ENCODE measurements around the gene ESPNL.
A peak's percentile ranks its signal among the peaks of the same experiment; 100 is the strongest.

ESPNL gene

DNA sequence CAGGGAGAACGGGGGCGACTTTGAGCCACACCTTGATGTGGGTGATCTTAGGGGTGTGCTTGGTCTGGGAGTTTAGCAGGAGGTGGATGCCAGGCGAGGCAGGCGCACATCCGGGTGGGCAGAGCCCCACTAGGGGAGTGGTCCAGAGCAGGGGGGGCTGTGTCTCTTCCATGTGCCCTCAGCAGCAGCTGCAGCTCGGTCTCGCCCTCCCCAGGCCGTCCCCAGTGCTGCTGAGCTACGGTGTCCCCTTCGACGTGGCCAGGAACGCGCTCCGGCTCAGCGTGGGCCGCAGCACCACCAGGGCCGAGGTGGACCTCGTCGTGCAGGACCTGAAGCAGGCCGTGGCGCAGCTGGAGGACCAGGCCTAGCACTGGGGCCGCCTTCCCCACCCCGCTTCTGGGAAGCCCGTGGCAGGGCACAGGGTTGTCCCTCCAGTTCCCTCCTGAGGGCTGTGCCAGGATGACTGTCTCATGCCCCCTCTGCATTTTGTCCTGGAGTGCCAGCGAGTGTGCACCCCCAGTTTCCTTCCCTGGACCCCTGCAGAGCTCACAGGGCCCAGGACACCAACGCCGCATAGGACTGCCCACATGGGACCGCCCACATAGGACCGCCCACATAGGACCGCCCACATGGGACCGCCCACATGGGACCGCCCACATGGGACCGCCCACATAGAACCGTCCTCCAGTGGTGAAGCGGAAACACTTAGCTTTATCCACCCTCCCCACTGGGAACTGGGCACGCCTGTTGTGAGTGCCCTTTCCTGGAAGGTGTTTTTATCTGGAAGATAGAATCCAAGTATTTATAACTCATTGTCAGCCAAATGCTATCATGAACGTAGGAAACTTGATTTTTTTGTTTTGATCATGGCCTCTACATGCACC lies 1.9 kb upstream of the ESPNL start:
- peak; percentile 92 for DNase-seq (ENCODE audit: low spot score)

DNA sequence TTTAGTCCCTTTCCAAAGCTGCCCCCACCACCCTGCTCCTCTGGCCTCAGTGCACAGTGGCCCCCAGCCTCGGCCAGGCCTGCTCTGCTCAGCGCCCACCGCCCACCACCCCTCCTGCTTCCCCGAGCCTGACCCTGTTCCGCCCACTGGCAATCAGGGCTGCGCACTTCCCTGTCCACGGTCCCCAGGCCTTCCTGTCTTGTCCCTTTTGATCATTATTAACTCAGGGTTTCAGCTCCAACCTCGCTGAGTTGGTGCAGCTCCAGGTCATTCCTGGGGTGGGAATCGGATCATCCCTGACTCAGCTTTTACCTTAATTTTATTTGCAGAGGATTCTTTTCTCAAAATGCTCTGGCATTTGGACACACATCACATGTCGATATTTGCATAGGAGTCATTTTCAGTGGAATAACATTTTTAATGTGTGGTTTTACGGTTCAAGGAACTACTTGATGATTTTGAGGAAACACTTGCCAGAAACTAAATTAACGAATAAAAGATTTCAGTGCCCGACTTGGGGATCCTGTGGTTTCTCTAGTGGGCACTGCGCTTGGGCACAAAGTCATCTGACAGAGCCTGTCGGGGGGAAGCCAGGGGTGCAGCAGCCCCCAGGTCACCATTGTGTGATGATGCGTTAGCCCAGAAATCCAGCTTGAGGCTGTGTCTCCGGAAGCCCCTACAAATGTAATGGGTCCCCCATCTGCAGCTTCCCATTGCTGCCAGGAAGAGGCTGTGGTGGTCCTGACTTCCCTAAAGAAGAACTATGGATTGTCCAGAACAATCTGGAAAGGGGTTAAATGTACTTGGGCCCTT lies 1.0 kb upstream of the ESPNL start:
- DNase-seq (ENCODE audit: low spot score) = no peak

DNA sequence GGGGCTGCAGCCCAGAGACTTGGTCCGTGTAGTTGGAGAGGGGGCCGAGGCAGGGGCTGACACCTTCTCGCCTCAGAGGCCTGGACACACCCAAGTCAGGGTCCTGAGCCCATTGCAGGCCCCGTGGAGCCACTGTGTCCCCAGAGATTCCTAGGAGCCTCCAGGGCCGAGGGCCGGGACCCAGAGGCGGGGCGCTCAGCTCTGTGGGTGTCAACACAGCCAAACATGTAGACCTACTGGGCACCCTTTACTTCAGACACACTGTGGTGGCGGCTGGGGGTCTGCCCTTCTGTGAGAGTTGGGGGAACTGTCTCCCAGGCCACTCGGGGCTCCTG lies 459 bp upstream of the ESPNL start:
- no peak for DNase-seq (ENCODE audit: low spot score)

DNA sequence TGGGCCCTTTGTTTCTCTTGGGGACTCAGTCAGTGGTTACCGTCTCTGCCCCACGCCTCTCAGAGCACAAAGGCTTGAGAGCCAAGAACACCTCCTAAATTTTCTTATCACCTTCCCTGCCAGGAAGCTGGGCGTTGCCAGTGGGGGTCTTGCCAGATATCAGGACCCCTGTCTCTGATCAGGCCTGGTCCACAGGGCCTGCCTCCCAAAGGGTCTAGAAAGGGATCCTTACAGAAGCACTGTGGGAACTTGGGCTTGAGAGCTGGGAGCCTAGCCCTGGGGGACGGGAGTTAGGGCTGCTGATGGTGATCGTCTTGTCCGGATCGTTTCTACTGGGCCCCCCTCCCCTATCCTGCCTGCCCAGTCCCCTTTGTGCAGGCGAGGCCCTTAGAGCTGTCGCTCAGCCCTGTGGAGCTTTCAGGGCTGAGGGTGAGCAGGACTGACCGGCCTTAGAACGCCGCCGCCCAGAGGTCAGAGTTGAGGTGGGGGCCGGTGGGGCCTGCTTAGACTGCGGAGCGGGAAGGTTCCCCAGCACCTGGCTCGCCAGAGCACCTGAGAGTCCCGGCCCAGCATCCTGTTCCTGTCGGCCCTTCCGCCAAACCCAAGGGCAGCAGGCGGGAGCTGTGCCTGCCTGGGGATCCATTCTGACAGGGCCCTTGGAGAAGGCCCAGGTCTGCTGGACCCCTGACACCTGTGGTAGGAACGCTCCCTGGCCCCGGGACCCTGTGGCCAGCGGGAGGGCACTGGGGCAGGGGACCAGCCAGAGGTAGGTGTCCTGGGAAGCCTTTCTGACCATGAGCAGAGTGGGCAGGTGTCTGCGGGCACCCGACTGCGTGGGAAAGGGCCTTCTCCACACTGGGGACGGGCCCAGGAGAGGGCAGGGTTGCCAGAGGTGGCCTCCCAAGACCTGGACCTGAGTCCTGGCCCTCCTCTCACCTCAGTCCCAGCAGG lies 956 bp downstream of the ESPNL start:
- no peak for DNase-seq (ENCODE audit: low spot score)

DNA sequence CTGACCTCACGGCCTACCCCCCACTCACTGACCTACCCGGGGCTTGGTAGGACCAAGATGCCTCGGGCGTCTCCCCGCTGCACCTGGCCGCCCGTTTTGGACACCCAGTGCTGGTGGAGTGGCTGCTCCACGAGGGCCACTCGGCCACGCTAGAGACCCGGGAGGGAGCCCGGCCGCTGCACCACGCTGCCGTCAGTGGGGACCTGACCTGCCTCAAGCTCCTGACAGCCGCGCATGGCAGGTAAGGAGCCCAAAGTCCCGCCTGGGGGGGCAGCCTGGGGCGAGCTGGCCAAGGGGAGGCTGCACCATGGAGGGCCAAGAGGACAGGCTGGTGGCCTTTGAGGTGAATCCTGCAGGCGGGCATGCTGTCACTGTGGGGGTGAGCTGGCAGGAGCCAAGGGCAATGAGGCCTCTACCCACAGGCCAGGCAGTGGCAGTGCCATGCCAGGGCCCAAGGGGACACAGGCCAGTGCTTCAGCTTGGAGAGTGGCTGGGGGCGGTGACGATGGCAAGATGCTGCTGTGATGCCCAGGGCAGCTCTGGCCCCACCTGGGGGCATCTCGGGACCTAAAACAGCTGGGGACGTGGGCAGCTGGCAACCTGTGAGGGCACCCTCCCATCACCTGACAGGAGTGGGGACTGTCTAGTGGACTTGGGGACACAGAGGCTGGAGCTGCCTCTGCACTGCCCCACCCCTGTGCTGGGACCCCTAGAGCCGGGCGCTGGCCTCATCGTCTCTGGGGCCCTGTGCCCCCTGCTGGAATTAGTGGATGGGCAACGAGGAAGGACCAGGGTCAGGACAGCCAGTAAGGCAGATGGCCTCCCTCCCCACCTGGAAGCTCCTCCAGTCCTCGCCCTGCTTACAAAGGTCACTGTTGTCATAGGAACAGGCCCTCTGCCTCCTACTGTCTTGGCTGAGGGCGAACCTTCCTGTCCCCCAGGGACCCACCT lies 2.0 kb downstream of the ESPNL start:
- no peak for DNase-seq (ENCODE audit: low spot score)

DNA sequence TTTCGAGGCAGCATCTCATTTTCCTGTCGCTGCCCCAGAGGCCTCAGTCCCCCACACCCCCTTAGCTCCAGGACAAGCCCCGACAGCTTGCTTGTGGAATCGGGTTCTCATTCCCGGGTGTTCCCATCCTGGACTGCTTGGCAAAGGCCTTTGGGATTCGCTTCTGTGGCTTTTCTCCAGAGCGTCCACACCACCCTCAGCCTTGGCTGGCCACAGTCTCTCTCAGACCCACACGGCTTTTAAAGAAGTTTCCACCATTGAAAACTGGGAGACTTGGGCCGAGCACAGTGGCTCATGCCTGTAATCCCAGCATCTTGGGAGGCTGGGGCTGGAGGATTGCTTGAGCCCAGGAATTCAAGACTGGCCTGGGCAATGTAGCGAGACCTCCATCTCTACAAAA lies 2.7 kb downstream of the ESPNL start:
- DNase-seq (ENCODE audit: low spot score) = no peak

DNA sequence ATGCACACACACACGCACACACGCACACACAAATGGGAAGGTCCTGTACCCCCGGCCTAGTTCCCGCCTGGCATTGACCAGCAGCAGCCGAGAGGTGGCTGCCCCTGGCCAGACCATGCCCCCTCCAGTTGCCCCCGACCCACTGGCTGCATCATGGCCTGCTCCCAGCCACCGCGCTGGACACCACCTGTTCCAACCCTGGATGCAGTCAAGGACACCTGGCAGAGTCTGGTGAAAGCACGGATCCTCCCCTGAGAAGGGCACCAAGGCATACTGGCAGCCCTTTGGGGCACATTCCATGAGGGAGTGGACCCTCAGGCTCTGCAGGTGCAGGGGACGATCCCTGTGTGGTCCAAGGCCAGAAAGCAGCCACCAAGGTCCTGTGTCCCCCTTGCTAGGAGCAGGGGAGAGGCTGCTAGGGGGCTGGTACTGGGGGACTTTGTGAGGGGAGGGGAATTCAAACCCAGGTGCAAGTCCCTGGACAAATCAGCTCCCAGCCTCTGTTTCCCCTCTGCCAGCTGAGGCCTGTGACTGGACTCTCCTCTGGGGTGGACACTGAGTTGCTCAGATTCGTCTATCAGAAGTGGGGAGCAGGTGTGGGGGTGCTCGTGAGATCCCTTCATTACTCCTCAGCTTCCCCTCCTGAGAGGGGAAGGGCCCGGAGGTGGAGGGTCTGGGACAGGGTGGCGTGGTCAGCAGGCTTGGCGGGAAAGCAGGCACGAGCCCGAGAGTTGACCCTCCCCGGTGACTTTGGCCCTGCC lies 3.5 kb downstream of the ESPNL start:
- DNase-seq (ENCODE audit: low spot score) = no peak

DNA sequence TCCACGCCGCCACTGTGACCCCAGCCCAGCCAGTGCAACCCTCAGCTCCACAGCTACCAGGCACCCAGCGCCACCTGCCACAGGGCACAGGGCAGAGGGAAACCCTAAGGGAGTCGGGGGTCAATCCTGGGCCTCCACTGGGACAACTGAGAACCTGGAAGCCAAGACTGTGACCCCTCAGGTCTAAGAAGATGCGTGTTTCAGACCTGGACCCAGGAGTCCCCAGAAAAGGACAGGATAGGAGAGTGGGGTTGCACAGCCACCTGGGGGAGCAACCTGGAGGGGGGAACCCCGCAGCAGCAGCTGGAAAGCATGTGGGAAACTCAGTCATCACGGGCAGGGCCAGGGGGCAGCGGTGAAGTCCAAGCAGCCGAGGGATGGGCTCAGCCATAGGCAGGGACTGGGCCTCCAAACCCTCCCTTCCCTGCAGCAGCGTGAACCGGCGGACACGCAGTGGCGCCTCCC lies 4.1 kb downstream of the ESPNL start:
- DNase-seq (ENCODE audit: low spot score) = no peak

DNA sequence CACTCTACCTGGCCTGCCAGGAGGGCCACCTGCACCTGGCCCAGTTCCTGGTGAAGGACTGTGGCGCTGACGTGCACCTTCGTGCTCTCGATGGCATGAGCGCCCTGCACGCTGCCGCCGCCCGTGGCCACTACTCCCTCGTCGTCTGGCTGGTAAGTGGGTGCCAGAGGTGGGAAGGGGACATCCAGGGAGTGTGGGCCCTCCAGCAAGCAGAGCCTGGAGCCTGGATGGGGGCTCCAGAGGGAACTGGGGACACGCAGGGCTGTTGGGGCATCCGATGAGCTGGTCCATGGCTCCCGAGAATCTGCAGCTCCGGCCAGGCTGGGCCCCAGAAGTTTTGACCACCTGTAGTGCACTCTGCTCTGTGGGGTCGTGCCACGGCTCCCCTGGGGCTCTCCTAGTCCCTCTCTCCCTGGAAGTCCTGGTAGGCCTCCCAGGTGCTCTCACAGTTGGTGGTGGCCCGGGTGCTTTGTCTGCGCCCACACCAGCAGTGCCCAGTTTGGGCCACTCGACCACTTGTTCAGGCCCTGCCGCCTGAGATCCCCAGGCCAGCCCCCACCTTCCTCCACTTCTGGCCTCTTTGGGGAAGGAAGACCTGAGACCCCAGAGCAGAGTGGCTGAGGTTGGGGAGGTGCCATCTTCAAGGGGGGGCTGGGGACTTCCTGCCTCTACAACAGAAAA lies 4.7 kb downstream of the ESPNL start:
- no peak for DNase-seq (ENCODE audit: low spot score)

DNA sequence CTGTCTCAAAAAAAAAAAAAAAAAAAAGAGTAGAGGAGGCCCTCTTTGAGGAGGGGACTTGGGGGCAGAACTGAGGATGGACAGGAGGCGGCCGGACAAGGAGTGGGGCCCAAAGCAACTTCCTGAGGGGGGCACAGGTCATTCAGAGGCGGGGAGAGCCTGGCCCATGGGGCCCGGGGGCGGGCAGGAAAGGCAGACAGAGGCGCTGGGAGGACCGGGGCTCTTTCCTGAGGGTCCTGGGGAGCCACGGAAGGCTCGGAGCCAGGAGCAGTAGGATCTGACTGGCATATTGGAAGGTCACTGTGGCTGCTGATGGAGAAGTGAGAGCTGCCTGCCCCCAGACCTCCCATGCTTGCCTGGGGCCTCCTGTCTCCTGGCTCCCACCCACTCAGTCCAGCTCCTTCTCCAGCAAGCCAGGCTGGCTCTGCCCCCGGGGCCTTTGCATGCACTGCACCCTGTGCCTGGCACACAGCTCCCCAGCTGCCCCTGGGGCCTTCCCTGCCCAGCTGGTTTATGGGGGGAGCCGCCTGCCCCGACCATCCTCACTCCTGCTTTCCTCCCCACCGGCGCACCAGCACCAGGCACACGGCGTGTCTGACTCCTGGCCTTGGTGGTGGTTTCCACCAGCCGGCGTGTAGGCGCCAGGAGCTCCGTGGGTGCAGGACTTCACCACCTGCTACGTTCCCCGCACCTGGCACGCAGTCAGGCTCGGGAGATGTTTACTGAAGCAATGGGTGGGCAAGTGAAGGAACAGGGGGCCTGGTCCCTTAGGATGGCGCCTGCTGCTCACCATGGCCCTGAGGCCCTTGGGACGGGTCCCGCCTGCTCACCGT lies 5.6 kb downstream of the ESPNL start:
- no peak for DNase-seq (ENCODE audit: low spot score)

DNA sequence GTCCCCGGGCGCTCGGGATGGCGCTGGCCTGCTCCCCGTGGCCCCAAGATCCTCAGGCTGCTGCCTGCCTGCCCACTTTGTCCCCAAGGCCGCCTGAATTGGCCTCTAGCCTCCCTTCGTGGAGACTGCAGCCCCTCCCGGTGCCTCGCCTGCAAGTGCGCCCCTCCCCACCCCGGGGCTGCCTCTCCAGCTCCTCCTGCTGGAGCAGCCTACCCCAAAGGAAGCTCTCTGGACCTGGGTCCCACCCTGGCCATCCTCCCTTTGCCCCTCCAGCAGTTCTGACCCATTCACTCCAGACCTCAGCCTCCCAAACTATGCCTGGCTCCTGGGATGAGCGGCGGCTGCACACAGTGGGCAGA lies 6.2 kb downstream of the ESPNL start:
- DNase-seq (ENCODE audit: low spot score) = no peak

DNA sequence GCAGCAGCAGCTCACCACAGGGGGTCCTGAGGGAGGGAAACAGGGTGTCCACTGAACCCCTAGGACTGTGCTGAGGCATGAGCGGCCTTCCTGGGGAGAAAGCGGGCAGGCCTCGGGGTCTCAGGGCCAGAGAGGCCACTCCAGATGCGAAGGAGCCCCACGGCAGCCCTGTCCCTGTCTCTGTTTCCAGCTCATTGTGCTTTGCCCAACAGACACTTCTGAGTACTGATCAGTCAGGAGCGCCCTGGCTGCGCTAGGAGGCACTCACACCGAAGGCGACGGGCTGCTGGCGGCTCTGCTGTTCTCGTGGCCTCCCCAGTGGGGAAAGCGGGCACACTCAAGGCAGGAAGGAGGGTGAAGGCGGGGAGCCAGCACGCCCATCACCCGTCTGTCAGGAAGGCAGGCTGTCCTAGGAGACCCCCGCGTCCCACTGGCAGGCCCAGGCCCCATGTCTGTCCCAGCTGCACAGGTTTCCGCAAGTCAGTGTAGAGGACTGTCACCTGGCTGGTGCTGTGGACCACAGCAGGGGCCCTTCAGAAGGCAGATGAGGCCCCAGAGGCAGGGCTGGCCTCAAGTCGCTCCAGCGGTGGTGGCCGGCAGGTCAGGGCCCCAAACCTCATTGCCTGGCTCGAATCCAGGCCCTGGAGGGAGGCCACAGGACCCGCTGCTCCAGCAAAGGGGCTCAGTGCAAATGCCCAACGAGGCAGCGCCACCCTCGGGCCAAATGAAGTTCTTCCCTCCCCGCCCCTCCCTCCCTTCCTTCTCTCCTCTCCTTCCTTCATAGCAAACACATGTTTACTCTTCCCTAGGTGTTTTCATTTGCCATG lies 6.8 kb downstream of the ESPNL start:
- DNase-seq (ENCODE audit: low spot score) = no peak

DNA sequence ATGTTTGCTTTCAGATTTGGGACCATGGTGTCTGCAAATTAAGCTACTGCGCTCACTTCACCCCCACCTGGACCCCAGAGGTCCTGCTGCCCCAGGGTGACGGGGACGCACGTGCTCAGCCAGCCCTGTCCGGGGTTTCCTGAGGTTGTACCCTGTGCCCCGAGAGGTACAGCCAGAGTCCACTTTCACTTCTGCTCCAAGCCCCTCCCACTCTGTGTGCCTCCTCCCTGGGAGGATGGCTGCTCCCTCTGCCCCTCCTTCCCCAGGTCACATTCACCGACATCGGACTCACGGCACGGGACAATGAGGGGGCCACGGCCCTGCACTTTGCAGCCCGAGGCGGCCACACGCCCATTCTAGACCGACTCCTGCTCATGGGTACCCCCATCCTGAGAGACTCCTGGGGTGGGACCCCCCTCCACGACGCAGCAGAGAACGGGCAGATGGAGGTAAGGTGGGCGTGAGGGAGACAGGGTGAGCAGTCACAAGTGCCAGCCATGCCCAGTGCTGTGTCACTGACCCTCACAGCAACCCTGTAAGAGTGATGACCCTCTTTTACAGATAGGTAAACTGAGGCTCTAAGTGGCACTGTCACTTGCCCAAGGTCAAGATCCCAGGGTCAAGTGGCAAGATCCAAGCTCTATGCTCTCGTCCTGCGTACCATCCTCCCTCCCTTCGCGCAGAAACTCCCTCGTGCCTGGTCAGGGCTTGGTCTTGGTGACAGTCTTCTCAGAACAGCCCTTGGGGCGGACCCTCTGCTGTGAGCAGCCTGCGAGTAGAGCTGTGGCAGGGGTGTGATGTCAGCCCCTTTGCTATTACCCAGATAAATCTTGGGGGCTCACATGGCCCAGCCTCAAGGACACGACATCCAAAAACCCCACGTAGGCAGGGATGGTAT lies 7.6 kb downstream of the ESPNL start:
- peak; percentile 85 for DNase-seq (ENCODE audit: low spot score)

DNA sequence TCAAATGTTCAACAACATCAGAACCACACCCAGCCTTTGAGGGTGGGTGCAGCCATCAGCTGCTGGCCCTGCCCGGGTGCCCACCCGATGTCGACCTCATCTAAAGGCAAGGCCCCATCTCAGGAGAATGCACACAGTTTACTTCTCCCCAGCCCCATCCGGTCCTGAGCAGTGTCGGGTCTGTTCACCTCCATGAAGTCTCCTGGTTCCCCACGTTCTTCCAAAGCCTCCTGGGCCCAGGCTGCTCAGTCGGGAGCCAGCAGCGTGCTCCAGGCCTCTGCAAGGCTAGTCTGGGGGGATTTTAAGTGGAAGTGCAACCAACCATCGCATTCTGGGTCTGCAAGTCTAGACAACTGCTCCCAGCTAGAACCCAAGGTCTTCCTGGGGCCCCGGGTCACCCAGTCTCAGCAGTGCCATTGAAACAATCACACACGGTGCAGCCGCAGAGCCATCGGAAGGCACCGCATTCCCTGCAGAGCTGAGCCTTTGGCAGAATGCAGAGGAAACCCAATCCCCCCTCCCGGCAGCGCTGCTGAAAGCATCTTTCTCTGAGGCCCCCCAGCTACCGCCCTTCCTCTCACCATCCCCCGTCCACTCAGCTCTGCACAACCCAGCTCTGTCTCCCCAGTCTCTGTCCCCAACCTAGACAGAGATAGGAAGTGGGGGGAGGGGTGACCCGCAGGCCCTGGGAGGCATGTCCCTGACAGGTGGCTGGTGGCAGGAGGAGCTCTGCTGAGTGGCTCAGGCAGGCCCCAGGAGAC lies 8.5 kb downstream of the ESPNL start:
- DNase-seq (ENCODE audit: low spot score) = peak; percentile 55

DNA sequence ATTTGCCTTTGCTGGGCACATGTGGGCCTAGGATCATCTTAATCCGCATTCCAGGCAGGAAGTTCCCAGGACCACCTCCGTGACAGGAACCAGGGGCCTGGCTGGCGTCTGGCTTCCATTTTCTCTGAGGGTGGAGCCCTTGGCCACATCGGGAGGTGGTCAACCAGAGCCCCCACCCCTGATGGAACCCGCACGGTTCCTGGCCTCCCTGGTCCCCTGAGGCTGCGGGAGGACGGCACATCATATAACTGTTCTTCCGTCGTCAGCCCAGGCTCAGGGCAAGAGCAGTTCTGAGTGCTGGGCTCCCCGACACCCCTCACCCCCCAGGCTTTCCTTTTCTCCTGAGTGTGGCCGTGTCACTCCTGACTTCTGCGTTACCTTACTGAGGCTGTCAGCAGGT lies 13.5 kb downstream of the ESPNL start:
- no peak for DNase-seq (ENCODE audit: low spot score)

DNA sequence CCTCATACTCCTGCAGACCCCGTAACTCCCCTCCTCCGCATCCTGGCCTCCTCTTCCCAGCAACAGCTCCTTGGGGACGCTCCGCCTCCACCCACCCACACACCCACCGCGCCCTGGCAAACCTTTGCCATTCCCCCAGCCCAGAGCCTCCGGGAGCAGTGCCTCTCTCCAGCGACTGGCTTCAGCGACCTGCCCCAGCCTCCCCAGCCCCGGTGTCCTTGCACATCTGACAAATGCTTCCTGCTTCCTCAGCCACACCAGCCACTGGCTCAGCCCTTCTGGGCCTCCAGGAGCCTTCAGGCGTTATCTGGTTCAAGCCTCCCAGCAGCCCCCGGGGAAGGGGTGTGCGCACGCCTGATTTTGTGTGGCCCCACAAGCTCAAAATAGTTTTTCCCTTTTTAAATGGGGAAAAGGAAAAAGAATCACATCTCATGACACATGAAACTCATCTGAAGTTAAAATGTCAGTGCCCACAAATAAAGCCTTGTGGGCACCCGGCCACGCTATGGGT lies 14.2 kb downstream of the ESPNL start:
- no peak for DNase-seq (ENCODE audit: low spot score)
